ENCODE results near the gene PGRMC2.
"Not testable (repeated sequence)": the region's sequence is repeated elsewhere in the genome, so short reads cannot be mapped to it uniquely, and the experiment has no call there.

Gene PGRMC2

DNA sequence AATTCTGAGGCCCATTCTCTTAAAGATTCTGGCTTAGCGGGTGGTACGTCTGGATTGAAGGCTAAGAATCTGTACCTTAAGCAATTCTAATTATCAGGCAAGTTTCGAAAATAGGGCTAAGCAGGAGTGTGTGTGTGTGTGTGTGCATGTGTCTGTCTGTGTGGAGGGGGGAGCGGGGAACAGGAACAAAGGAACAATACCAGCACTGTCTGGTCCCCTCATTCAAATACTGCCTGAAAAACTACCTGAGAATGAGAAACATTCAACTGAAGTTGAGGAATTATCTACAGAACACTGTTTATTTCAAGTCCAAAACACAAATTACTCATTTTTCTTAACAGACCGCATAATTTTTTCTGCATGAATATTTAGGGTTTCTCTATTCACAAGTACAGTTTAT is 18.6 kb downstream of the PGRMC2 start:
- TF ChIP-seq GATA1 (IDR thresholded peaks at IDR 0.05; ENCODE audit: low read depth, low read length) (no peak), POLR2A (IDR thresholded peaks at IDR 0.05; ENCODE audit: low read length) (no peak)
- DNase-seq, result no peak

DNA sequence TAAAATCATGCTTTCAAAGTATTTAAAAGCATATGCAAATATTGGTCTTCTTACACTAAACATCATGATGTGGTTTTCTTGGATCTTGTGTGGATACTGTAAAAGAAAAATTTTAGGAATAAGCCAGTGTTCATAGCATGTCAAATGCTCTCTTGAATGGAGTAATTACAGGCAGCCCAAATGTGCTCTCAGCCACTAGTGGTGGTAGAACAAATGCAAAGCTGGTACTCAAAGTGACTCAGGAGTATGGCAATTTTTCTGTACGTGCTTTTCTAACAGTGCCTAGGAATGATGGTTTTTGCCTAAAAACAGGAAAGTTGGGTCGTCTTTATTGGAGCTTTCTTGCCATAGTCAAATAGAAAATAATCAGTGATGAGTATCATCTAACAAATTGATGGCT is 19.9 kb downstream of the PGRMC2 start:
- no peak for TF ChIP-seq GATA1 (IDR thresholded peaks at IDR 0.05; ENCODE audit: low read depth, low read length)
- no peak for TF ChIP-seq POLR2A (IDR thresholded peaks at IDR 0.05; ENCODE audit: low read length)
- no peak for DNase-seq

DNA sequence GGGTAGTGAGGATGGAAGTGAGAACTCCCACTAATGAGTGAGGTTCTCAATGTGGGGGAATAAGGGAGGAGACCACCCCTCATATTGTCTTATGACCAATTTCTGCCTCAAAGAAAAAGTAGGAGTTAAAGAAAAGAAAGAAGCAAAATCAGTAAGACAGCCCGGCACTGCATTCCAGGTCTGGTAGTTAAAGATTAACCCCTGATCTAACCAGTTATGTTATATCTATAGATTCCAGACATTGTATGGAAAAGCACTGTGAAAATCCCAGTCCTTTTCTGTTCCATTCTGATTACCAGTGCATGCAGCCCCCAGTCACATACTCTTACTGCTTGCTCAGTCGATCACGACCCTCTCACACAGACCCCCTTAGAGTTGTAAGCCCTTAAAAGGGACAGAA is 20.4 kb downstream of the PGRMC2 start:
- not testable (repeated sequence) for DNase-seq

DNA sequence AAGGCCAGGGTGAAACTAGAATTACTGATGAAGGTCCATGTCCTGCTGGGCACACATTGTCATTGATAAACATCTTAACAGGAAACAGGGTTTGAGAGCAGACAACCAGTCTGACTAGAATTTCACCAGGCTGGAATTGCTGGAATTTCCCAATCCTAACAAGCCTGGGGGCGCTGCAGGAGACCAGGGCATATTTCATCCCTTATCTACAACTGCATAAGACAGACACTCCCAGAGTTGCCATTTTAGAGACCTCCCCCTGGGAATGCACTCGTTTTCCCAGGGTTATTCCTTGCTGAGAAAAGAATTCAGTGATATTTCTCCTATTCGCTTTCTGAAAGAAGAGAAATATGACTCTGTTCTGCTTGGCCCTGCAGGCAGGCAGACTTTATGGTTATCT is 22.1 kb downstream of the PGRMC2 start:
- peak; percentile 16 to 30 for DNase-seq

DNA sequence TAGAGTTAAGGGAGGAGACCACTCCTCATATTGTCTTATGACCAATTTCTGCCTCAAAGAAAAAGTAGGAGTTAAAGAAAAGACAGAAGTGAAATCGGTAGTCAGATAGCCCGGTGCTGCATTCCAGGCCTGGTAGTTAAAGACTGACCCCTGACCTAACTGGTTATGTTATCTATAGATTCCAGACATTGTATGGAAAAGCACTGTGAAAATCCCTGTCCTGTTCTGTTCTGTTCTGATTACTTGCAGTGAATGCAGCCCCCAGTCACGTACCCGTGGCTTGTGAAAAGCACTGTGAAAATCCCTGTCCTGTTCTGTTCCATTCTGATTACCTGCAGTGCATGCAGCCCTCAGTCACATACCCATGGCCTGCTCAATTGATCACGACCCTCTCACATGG is 27.7 kb downstream of the PGRMC2 start:
- DNase-seq, result peak in 1 of 2 experiments; percentile 46

DNA sequence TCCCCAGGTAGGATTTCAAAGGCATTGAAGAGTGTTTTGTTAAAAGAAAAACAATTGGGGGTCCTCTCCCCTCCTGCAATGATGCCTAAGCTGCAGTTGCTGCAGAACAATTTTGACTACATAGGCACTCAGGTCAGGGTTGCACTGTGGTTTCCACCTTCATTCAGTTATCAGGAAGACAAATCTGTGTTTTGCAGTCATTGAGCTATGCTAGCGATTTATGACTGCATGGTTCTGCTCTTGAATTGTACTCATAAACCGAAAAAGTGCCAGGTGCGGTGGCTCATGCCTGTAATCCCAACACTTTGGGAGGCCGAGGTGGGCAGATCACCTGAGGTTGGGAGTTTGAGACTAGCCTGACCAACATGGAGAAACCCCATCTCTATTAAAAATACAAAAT is 29.4 kb downstream of the PGRMC2 start:
- not testable (repeated sequence) for DNase-seq

DNA sequence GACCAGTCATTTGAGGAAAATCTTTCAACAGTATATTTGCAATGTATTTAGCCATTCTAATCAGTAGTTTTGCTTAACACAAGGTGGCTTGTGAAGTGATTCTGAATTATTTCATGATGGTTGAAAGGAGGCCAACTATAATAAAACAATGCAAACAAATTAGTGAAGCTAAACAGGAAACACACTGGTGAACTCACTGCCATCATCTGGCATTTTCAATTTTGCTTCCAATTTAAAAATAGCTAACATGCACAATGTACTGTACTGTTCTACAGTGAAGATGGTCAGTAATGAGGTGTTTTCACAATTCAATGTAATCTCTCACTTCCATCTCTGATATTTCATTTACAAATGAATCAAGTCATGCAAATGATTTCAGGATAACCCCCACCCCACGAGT is 31.1 kb downstream of the PGRMC2 start:
- DNase-seq, result no peak

DNA sequence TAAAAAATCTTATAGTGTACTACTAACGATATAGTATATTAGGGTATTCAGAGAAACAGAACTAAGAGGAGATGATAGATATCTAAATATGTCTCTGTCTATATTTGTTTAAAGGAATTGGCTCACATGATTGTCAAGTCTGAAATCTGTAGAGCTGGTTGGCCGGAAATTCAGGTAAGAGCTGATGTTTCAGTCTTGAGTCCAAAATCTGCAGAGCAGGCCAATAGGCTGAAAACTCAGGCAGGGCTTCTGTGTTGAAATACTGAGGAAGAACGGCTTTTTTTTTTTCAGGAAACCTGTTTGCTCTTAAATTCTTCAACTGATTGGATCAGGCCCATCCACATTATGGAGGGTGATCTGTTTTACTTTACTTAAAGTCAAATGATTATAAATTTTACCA is 31.7 kb downstream of the PGRMC2 start:
- no peak for DNase-seq
- no peak for TF ChIP-seq POLR2A (IDR thresholded peaks at IDR 0.05; ENCODE audit: low read length)
- TF ChIP-seq GATA1 (IDR thresholded peaks at IDR 0.05; ENCODE audit: low read depth, low read length), result no peak

More for the DNA sequence above, 31.1 kb downstream of the PGRMC2 start:
- TF ChIP-seq POLR2A (IDR thresholded peaks at IDR 0.05; ENCODE audit: low read length) (no peak), GATA1 (IDR thresholded peaks at IDR 0.05; ENCODE audit: low read depth, low read length) (no peak)

DNA sequence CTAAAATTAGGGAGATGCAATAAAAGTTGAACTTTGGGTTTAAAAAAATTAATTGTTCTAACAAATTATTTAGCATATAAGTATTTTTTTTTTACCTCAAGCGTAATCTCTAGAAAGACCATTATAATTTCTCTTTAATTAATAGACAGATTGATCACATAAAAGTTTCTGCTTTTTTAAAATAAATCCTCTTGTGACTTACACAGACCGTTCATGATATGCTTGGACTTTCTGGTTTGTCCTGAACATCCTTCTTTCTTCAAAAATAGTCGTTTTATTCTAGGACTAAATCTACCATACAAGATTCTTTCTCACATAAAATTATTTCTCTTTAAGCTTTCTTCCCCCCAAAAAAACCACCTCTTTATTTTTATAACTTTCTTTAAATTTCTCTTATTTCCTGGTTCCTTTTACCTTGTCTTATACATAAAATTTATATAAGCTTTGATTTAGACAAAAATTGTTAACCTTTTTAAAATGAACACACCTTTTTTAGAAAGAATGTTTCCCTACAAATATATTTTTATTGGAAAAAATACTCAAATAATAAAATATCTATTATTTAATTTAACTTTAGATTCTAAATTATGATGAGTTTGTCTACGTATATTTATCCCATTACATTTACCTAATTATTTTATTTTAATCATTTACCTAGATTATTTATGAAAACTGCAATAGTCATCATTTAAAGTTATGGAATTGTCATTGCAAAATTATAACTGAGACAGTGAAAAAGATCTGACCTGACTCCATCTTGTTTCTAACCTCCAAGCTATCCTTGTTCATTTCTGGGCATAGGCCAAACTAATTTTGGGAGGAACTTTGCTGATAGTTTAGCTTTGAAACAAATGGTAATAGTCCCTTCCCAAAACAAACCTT is 37.6 kb downstream of the PGRMC2 start:
- DNase-seq, result peak; percentile 42 to 46
- TF ChIP-seq POLR2A (IDR thresholded peaks at IDR 0.05; ENCODE audit: low read length) (no peak), GATA1 (IDR thresholded peaks at IDR 0.05; ENCODE audit: low read depth, low read length) (no peak)

DNA sequence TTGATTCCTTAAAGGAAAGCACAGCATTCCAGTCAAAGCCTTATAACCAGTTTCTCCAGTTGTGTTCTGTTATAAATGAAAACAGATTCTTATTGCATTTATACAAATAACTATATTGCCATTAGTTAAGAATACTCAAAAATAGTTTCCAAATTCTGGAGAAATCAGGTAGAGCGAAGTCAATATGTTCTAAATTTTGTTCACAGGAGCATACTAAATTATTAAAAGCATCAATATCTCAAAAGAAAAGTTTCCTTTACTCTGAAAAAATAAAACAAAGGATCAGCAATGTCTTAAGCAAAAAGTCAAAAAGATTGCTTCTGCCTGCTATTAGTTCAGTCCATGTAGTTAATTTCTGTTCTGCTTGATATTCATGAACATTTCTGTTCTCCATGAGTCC is 39.7 kb downstream of the PGRMC2 start:
- DNase-seq, result no peak
- TF ChIP-seq POLR2A (IDR thresholded peaks at IDR 0.05; ENCODE audit: low read length) (no peak), GATA1 (IDR thresholded peaks at IDR 0.05; ENCODE audit: low read depth, low read length) (no peak)

DNA sequence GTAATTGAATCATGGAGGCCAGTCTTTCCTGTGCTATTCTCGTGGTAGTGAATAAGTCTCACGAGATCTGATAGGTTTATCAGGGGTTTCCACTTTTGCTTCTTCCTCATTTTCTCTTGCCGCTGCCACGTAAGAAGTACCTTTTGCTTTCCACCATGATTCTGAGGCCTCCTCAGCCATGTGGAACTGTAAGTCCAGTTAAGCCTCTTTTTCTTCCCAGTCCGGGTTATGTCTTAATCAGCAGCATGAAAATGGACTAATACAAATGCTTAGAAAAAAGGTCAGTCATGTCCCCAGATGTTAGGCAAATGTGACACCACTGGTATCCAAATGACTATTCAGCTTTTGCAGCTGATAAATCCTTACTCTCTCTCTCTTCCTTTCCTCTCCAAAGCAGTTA is 42.2 kb downstream of the PGRMC2 start:
- not testable (repeated sequence) for DNase-seq

DNA sequence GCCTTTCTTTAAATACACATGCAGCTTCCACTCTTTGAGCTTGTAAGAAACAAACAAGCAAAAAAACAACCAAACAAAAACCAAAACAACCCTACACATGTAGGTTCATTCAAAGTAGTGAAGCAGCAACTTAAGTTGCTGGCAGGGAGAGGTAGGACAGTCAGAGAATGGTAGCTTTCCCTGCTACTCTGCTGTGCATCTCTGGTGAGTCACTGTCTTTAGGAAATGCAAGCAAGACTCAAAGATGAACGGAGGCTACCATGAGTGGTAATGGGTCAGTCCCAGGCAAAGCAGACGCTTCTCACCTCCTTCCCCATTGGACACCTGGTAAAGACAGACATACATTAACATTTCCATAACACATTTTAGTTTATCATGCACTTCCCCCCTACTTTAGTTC is 43.2 kb downstream of the PGRMC2 start:
- DNase-seq, result no peak
- TF ChIP-seq POLR2A (IDR thresholded peaks at IDR 0.05; ENCODE audit: low read length), result no peak
- TF ChIP-seq GATA1 (IDR thresholded peaks at IDR 0.05; ENCODE audit: low read depth, low read length), result no peak

DNA sequence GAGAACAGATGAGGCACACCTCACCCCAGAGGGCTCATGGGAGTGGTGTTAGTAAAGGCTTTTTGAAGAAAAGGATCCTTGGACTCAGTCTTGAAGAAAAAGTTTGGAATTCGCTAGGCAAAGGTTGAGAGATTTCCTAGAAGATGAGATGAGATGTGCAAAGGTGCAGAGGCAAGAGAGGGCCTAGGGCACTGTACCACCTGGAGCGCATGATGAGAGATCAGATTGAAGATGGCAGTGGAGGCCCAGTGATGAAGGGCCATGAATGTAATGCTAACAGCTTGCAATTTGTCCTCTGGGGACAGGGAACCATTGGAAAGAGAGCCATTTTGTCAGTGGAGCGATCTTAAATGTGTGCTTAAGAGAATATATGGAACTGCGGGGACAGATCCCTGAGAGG is 45.0 kb downstream of the PGRMC2 start:
- no peak for TF ChIP-seq POLR2A (IDR thresholded peaks at IDR 0.05; ENCODE audit: low read length)
- no peak for TF ChIP-seq GATA1 (IDR thresholded peaks at IDR 0.05; ENCODE audit: low read depth, low read length)
- DNase-seq, result no peak

DNA sequence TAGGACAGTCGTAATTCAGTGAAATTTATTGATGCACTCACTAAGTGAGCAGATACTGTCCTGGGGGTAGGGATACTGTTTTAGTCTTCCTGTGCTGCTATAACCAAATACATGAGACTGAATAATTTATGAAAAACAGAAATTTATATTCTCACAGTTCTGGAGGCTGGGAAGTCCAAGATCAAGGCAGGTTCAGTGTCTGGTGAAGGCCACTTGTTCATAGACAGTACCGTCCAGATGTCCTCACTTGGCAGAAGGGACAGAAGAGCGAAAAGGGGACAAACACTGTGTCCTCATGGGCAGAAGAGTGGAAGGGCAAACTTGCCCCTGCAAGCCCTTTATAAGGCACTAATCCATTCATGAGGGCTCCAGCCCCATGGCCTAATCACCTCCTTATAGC is 45.6 kb downstream of the PGRMC2 start:
- DNase-seq, result no peak
- no peak for TF ChIP-seq GATA1 (IDR thresholded peaks at IDR 0.05; ENCODE audit: low read depth, low read length)
- no peak for TF ChIP-seq POLR2A (IDR thresholded peaks at IDR 0.05; ENCODE audit: low read length)

DNA sequence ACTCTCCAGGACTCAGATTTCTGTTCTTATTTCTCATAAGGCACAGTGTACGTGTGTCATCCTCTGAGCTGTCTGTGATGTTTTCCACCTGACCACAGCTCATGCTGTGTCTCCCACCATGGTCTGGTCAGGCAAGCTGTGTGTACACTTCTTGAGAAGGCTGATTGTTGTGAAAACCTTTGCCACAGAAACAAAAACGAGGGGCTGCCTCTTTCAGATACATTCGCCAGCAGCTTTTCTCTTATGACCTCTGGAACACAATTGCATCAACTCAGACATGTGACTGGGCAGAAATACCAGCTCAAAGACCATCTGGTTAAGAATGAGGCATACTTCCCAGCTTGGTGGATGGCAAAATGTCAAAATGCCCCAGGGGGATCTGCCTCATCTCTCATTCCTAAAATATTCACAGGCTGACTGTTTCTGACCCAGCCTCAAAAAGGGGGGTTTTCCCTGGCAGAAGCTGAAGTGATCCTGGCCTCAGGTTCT is 46.1 kb downstream of the PGRMC2 start:
- no peak for TF ChIP-seq POLR2A (IDR thresholded peaks at IDR 0.05; ENCODE audit: low read length)
- TF ChIP-seq GATA1 (IDR thresholded peaks at IDR 0.05; ENCODE audit: low read depth, low read length), result no peak
- DNase-seq, result no peak

DNA sequence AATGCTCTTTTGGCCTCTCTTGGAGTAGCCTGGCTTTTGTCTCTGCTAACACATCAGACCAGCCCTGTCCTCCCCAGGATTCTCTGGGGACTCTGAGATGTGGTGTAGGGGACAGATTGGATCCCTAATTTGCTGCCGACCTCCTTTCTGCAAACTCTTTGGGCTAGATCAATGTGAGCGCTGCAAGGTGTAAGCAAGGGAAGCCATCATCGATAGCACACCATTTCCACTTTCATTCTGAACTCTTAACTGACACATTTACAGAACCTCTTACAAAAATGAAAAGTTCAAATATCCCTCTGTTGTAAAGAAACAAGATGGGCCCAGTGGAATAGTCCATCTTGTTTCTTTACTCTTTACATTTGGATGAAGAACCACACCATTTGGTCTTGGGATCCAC is 46.6 kb downstream of the PGRMC2 start:
- TF ChIP-seq GATA1 (IDR thresholded peaks at IDR 0.05; ENCODE audit: low read depth, low read length), result no peak
- TF ChIP-seq POLR2A (IDR thresholded peaks at IDR 0.05; ENCODE audit: low read length), result no peak
- no peak for DNase-seq

Measured in erythroblast (primary cell).